ENCODE data around the gene CKMT1A.
"Not testable (repeated sequence)": the region's sequence is repeated elsewhere in the genome, so short reads cannot be mapped to it uniquely, and the experiment has no call there.

- TF ChIP-seq CTCF (IDR thresholded peaks at IDR 0.05 in 2 of 3, conservative IDR thresholded peaks at IDR 0.05 in 1 of 3; ENCODE audit: control insufficient read depth in 2 of 3, extremely low read depth in 1 of 3, insufficient read depth in 1 of 3, low read depth in 3 of 3, low read length in 3 of 3); POLR2AphosphoS5 (IDR thresholded peaks at IDR 0.05; ENCODE audit: low read length); EZH2 (IDR thresholded peaks at IDR 0.05; ENCODE audit: borderline replicate concordance, control insufficient read depth, low read depth, low read length); BHLHE40 (IDR thresholded peaks at IDR 0.05; ENCODE audit: borderline replicate concordance in 1 of 2, low read depth in 2 of 2, low read length in 1 of 2): not testable (repeated sequence)
Observed at GRCh38 chr15:43728053-43728725, 34.5 kb downstream of the CKMT1A start.
